NCI-H2081 treated with DMSO at 0.1 percent for 48 hours (cell line): ENCODE results near the gene ANKRD45.
"Not testable (repeated sequence)": the region's sequence is repeated elsewhere in the genome, so short reads cannot be mapped to it uniquely, and the experiment has no call there.

ENCODE experiments used
- DNase-seq: peaks from one replicate; lab custom pipeline; 2025; lab: John Stamatoyannopoulos, UW

ANKRD45 gene

DNA sequence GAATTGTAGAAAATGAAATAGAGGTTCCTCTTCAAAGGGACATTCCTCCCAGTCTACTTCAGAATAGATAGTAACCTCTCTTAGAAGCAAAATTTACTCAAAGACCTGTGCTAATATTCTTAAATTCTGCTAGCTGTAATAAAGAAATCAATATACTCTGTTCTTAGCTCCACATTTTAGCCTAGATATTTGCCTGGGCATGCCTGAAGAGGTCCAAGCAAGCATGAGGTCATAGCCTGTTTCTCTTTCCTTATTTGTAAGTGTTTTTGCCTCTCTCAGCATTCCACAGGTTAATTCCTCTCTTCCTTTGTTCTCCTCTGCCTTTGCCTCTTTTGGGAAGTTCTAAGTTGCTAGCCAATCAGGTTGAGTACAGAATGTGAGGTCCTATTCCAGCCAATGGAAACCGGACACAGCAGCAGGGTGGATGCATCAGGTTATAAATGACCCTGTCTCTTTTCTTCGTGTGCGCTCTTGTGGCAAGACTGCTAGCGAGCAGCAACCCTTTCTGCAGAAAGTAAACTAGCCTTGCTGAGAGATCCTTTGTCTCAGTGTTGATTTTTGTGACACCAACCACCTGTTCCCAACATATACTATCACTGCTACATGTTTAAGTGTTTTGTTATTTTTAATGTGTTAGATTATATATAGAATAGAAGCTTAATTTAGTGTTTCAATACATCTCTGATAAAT, 27.1 kb downstream of the ANKRD45 start:
- DNase-seq: not testable (repeated sequence)

DNA sequence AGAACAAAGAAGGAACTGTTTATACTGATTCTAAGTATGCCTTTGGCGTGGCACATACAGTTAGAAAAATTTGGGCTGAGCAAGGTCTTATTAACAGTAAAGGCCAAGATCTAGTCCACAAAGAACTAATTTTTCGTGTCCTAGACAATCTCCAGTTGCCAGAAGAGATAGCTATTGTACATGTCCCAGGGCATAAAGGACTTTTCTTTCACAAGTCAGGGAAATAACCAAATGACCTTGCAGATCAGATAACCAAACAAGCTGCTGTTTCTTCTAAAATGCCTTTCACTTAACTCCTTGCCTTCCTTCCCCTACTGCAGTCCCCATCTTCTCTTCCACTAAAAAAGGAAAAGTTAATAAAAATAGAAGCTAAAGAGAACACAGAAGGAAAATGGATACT, 30.5 kb downstream of the ANKRD45 start:
- no peak for DNase-seq

DNA sequence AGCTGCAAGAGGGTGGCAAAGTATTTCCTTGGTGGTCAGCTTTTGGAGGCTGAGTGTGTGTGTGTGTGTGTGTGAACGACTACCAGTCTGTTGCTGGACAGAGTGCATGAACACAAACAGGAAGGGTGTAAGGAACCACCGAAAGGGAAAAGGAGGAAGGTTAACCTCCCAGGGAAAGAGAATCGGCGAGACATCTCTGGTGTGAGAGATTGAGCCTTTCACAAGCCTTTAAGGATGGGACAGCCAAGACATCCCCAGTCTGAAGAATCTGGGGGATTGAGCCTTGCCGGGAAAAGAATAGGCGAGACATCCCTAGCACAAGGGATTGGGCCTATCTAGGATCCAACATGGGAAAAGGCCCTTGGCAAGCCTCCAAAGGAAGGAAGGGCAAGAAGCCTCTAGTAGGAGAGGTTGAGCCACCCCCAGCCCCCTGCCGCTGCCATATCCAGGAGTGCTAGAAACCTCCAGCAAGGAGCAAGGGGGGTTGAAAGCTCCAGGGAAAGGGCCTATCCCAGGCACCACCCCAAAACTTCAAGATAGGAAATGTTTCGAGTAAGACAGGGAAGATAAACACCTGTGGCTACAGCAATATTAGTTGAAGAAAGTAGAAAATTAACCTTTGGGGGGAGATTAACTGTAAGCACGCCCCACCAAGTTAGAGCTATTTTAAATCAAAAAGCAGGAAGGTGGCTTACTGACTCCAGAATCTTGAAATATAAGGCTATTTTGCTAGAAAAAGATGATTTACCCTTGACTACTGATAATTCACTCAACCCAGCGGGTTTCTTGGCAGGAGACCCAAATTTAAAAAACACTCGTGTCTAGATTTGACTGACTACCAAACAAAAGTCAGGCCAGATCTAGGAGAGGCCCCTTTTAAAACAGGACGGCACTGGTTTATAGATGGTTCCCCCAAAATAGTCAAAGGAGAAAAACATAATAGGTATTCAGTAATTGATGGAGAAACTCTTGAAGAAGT, 31.3 kb downstream of the ANKRD45 start:
- DNase-seq: no peak

DNA sequence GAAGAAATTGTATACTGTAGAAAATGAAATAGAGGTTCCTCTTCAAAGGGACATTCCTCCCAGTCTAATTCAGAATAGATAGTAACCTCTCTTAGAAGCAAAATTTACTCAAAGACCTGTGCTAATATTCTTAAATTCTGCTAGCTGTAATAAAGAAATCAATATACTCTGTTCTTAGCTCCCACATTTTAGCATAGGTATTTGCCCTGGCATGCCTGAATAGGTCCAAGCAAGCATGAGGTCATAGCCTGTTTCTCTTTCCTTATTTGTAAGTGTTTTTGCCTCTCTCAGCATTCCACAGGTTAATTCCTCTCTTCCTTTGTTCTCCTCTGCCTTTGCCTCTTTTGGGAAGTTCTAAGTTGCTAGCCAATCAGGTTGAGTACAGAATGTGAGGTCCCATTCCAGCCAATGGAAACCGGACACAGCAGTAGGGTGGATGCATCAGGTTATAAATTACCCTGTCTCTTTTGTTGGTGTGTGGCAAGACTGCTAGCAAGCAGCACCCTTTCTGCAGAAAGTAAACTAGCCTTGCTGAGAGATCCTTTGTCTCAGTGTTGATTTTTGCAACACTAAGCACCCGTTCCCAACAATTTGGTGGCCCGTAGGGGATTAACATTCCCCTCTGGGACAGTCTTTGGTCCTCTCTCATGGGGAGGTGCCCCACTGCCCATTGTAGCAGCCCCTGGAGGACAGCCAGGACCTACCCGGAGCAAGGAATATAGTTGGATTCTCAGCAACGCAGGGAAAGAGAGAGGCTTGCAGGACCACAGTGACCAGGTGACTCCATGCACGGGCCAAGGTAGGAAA, 32.2 kb downstream of the ANKRD45 start:
- DNase-seq: not testable (repeated sequence)

DNA sequence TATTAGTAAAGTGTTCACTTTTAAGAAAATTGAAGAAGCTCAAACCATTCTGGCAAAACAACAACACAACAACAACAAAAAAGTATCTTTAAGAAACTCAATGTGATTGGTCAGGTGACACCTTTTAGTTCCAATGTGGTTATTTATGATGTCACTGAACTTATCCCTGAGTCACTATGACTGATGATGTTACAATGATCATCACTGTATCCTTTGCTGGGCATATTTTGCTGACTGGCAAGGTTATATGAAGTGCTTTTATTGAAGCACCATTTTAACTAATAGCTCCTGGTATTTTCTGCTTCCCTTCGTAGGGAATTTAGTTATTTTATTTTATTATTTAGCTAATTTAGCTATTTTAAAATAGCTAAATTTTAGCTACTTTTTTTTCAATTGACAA, 34.5 kb downstream of the ANKRD45 start, which contains the start of gene TEX50:
TSS of gene TEX50 (plus strand) at position 223 of the 400 bp plus-strand sequence. CDS start 184 bp downstream, outside the sequence.
- no peak for DNase-seq

DNA sequence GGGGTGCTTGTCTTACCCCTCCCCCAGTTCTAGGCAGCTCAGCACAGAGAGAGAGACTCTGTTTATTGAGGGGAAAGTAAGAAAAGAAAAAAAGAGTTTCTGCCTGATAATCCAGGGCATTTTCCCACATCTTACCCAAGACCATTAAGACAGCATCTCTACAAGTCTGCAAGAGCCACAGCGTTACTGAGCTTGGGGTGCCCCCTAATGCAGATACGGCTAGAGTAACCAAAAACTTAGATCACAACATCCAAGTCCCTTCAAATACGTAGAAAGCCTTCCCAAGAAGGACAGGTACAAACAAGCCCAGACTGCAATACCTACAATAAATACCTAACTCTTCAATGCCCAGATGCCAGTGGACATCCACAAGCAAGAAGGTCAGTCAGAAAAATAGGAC, 40.8 kb downstream of the ANKRD45 start:
- no peak for DNase-seq

DNA sequence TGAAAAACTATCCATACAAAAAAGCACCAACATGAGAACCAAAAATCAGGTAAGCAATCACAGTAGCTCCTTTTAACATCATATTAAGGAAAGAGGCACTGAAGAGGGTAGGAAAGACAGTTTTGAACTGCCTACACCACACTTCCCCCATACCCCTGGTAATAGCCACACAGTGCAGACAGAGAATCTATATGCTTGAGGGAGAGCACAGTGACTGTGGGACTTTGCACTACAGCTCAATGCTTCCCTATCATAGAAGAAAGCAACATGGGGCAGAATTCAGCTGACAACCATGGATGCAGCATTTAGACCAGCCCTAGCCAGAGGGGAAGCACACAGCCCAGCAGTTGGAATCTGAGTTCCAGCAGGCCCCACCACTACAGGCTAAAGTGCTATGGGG, 42.4 kb downstream of the ANKRD45 start:
- no peak for DNase-seq

DNA sequence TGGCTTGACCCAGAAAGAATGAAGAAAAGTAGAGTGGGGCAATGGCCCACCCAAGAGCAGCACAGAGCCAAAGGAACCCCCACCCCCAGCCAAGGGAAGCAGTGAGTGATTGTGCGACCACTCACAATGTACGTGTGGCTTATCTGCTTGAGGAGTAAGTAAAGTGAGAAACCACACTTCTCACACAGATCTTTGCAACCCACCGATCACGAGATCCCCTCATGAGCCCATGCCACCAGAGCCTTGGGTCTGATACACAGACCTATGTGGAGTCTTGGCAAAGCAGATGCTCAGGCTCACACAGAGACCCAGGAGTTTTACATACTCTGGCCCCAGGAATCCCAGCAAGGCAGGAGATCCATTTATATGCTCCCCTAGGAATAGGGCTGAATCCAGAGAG, 52.8 kb downstream of the ANKRD45 start:
- DNase-seq: no peak

DNA sequence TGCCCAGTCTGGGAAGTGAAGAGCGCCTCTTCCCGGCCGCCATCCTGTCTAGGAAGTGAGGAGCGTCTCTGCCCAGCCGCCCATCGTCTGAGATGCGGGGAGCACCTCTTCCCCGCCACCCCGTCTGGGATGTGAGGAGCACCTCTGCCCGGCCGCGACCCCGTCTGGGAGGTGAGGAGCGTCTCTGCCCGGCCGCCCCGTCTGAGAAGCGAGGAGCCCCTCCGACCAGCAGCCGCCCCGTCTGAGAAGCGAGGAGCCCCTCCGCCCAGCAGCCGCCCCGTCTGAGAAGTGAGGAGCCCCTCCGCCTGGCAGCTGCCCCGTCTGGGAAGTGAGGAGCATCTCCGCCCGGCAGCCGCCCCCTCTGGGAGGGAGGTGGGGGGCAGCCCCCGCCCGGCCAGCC, 56.6 kb downstream of the ANKRD45 start:
- DNase-seq: not testable (repeated sequence)

DNA sequence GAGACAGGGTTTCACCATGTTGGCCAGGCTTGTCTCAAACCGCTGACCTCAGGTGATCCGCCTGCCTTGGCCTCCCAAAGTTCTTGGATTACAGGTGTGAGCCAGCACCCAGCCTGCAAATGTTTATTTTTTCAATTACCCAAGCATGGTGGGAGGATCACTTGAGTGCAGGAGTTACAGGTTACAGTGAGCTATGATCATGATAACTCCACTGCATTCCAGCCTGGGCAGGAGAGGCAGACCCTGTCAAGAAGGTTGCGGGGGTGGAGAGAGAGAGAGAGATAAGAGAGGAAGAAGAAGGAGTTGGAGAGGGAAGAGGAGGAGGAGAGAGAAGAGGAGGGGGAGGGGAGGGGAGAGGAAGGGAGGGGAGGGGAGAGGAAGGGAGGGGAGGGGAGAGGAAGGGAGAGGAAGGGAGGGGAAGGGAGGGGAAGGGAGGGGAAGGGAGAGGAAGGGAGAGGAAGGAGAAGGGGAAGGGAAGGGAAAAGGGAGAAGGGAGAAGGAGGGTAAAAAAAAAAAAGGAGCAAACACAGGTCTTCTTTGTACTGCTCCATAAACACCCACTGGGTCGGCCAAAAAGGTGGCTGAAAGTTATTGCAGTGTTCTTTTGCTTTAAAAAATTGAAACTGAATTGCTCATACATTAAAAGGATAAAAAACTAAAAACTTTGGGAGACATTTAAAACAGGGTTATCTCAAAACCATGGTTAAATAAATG, 61.0 kb downstream of the ANKRD45 start:
- no peak for DNase-seq

DNA sequence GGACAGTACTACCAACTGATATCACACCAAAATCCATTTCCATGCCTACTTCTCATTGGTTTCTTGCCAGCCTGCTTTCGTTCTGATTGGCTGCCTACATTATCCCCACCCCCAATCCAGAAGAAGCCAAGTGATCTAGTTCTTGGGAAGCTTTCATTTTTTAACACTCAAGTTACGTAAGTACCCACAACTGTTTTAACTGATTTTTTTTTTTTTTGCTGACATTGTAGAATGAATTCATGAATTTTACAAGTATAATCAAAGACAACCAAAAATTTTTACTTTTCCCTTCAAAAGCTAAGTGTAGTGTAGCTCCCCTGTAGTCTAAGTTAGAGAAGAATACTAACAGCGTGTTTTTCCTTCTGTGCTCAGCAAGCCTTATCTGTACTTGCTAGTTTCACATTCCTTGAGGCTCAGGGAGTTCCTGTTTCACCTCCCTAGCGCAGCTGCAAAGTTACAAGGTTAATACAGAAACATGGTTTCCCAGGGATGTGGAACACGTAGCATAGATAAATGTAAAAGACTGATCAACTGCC, 66.5 kb downstream of the ANKRD45 start, which contains the start of gene SLC9C2:
TSS of gene SLC9C2 (minus strand) at position 17 of the 536 bp plus-strand sequence. CDS start 1,296 bp downstream, outside the sequence.
- DNase-seq: no peak

DNA sequence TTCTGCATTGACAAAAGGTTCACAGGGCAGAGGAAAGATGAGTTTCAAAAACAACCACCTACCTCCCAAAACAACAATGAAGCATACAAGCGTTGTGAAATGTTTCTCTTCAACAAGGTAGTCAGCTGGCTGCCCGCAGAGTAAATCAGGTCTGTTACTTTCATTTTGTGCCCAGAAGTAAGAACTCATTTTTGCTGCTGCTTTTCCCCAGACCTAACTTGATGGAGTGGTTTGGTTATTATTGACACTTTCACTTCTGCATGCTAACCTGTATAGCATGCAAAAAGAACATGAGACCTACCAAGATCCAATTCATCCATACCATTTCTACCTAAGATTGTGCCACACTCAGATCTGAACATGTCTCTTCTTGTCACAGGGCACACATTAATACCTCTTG, 68.1 kb downstream of the ANKRD45 start:
- DNase-seq: no peak

DNA sequence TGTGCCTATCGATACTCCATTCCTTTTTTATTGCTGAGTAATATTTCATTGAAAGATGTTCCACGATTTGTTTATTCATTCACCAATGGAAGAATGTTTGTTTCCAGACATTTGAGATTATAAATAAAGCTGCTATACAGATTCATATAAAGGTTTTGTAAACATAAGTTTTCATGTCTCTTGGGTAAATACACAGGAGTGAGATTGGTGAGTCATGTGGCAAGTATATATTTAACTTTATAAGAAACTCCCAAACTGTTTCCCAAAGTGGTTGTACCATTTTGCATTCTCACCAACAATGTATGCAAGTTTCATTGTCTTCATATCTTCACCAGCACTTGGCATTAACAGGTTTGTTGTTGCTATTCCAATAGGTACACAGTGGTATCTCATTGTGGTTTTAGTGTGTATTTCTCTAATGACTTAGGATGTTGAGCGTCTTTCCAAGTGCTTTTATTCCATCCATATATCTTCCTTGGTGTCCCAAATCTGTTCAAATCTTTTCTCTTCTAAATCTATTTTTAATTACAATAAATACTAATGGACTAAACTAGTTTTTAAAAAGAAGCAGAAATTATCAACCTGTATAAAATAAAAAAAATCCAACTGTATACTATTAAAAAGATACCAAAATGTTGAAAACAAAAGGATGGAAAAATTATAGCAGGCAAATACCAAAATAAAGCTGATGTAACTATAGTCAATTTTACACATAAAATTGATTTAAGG, 73.4 kb downstream of the ANKRD45 start:
- no peak for DNase-seq

DNA sequence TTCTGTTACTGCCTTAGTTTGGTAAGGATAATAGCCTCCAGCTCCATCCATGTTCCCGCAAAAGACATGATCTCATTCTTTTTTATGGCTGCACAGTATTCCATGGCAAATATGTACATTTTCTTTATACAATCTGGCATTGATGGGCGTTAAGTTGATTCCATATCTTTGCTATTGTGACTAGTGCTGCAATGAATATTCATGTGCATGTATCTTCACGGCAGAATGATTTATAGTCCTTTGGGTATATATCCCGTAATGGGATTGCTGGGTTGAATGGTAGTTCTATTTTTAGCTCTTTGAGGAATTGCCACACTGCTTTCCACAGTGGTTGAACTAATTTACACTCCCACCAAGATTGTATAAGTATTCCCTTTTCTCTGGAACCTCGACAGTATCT, 78.5 kb downstream of the ANKRD45 start:
- DNase-seq: not testable (repeated sequence)

DNA sequence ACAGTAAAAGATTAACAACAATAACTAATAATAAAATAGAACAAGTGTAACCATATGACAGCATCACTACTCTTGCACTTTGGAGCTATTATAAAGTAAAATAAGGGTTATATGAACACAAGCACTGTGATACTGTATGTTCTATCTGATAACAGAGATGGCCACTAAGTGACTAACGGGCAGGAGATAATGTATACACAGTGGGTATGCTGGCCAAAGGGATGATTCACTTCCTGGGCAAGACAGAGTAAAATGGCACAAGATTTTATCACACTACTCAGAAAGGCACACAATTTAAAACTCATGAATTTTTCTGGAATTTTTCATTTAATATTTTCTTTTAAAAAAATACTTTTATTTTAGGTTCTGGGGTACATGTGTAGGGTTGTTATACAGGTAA, 79.1 kb downstream of the ANKRD45 start:
- DNase-seq: no peak

DNA sequence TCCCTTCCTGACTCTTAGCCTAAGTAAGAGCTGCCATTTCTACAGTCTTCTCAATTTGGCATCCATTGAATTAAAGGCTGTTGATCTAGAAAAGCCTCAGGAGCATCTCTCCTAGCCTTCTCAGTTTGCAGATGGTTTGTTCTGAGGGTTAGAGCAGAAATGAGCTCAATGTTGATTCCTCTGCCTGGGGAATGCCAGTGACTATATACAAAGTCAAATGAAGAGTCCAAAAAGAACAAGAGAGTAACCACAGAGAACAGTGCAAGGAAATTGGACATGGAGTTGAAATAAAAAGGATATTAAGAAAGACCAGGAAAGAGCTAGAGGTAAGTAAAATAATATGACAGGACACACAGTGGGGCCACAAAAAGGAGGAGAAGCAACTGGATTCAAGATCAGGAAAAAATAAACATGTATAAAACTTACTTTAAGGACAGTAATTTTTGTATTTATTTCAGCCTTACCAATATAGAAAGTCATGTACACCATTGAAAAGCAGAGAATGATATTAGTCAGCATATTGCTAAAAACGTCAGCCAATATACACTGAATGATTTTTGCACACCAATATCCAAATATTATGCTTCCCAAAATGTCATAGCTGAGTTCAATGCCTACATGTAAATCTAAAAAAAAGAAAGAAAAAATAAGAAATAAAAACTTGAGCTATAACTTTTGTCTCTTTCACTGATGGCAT, 88.1 kb downstream of the ANKRD45 start:
- DNase-seq: no peak

DNA sequence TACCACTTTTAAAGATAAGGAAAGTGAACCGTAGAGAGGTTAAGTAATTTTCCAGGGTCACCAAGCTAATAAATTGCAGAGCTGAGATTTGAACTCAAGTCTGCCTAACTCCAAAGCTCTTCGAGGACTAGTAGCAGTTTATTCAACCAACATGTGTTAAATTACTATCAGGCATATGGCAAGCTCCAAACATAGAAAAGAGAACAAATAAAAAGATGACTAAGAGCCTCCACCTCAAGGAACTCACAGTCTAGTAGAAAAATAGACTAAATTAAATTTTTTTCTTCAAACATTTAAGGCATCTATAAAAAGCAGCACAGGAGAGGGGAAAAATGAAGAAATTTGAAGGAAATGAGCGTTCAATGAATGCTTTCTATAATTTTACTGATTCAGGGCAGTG, 89.0 kb downstream of the ANKRD45 start:
- DNase-seq: no peak

DNA sequence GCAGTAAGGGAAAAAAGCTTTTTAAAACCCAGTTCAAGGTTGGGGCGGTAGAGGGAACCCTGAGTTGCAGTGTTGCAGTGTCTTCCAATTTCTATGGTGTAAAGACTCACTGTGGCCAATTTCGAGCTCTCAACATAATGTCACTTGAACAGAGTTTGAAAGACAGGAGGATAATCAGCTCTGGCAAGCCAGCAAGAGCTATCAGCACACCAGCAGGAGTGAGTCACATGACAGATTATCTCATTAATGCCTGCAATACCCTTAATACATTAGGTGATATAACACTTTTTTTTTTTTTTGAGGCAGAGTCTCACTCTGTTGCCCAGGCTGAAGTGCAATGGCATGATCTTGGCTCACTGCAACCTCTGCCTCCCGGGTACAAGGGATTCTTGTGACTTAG, 89.6 kb downstream of the ANKRD45 start:
- no peak for DNase-seq

DNA sequence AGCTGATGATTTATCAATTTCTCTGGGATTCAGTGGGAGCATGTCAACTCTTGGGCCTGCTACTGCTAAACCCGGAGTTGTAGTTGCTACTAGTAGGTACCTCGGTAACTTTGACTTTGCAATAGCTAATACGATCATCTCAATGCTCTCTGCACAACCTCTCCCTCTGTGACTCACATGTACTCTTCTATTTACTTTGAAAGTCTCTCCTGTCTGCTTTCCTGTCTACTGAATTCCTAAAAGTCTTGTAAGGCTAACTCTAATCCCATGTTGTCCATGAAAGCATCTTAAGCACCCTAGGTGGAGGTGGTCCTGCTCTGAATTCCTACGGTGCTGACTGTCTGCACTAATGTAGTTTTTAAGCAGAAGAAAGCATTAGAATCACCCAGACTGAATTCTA, 96.1 kb downstream of the ANKRD45 start:
- DNase-seq: no peak
